GM18867 (cell line): ENCODE data around the gene ST13.
"Not testable (repeated sequence)": the region's sequence is repeated elsewhere in the genome, so short reads cannot be mapped to it uniquely, and the experiment has no call there.

ENCODE experiments used
- ATAC-seq: cut with Tn5 transposase; IDR thresholded peaks from one replicate; pipeline ENCODE4 v1.9.1; 2021; ENCODE audit warnings: mild to moderate bottlenecking, moderate library complexity; ENCODE audit not compliant: unreplicated experiment

Gene ST13

GRCh38 chr22:40844951-40845350 is 11.5 kb downstream of the ST13 start:
- ATAC-seq, result no peak

DNA sequence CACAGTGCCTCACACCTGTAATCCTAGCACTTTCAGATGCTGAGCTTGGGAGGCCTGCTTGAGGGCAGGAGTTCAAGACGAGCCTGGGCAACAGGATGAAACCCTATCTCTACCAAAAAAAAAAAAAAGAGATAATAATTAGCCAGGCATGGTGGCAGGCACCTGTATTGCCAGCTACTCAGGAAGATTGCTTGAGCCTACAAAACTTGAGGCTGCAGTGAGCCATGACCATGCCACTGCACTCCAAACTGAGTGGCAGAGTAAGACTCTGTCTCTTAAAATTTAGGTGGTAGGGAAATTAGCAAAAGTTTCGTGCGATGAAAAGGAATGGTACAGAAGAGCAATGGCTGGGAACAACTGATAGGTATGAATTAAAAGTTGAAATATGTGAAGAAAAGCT is 18.0 kb downstream of the ST13 start:
- ATAC-seq, result no peak

DNA sequence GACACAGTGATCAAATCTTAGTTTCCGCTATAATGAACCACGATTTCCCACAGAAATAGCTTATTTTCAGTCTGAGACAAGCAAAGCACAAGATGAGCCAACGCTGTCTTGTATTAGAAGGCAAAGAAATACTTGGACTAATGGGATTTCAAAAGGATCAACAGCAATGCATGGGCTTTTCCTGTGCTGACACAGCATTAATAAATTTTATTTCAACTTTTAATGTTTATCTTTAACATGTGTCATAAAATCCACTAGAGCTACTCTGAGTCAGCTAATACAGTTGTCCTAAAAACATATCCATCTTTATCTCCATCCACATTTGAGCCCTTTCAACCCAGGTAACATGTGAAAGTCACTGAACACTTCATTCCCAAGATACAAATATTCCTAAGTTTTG is 21.8 kb downstream of the ST13 start:
- ATAC-seq, result no peak

GRCh38 chr22:40829131-40829530 is 27.3 kb downstream of the ST13 start:
- no peak for ATAC-seq

DNA sequence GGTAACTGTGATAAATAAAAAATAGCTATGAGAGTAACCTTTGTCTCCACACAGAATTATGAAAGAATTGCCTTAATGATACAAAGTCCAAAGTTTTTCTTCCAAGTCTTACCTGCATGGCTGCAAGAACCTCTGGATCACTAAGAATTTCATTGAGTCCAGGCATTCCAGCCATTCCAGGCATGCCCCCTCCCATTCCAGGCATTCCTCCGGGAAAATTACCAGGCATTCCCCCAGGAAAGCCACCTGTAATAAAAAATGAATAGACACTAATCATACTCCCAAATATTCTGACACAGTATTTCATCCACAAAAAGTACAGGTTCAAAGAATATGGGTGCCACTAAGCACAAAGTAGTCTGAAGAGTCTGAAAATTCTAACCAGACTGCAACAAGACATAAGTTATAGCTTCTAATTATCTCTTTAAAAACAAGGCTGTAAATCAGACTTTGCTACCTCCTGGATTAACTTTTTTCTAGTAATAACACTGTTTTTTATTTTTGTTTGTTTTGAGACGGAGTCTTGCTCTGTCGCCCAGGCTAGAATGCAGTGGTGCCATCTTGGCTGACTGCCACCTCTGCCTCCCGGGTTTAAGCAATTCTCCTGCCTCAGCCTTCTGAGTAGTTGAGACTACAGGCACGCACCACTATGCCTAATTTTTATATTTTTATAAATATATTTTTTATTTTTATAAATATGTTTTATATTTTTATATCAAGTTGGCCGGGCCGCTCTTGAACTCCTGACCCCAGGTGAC is 29.3 kb downstream of the ST13 start:
- ATAC-seq, result no peak

DNA sequence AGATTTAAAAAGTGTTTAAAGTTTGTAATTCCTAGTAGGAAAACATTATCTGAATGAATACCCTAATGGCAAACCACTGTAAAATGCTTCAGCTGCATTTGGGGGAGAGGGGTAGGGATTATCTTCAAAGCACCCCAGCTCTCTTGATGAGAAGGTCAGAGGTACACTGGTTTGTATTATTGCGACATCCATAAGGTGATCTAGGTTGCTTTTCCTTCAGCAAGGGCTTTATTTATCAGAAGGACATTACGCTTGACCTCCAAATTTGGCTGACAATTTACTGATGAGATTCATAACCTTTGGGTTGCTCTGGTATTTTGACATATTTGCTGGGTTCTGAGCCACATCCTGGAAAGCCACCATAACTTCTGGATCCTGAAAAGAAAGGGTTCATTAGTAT is 30.1 kb downstream of the ST13 start:
- not testable (repeated sequence) for ATAC-seq

- ATAC-seq, result no peak
Measured at GRCh38 chr22:40823426-40823825, 33.0 kb downstream of the ST13 start.

DNA sequence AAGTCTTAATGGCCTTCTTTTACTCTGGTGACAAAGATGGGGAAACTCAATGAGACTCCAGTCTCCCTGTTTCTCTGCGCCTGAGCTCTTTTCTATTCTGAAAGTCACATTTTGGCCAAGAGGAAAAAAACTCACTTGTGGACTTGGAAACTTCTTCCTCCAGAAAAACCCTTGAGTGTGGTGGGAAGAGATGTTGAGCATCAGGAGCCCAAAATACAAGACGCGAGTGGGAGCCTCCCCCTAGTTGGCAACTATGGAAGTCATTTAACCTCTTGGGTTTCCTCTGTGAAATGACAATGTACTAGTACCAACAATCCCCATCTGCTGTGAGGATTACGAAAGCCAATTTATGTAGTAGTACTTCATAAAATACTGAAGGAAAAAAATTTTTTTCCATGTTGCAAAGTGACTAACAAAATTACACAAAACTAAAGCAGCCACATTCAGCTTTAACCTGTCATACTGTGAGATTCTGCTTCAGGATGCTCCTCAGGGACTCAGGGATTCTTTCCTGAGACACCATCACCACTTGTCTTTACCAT is 36.8 kb downstream of the ST13 start:
- no peak for ATAC-seq

- peak; percentile 75 for ATAC-seq
Measured at GRCh38 chr22:40818747-40819598, 37.5 kb downstream of the ST13 start, which contains the start of gene SLC25A17. TSS of gene SLC25A17 (minus strand) at chr22:40819346. CDS start at chr22:40819248, 98 bp downstream.

- ATAC-seq, result no peak
Measured at GRCh38 chr22:40818192-40818746, 38.2 kb downstream of the ST13 start.

DNA sequence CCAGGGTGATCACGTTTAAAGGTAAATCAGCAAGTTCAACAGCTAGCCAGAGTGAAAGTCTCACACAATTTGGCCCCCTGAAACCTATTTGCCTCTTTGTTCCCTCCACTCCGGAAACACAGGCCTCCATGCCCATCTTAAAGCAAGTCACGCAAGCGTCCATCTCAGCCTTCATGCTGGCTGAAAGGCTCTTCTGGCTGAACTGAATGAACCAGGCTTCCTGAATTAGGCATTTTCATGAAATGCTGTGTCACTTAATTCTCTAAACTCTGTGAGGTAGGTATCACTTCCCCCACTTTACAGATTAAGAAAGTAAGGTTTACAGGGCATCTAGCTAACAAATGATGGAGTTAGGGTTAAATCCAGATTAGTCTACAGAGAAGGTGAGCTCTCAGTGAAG is 38.7 kb downstream of the ST13 start:
- ATAC-seq, result no peak

- ATAC-seq, result no peak
Measured at GRCh38 chr22:40813912-40814315, 42.5 kb downstream of the ST13 start.

DNA sequence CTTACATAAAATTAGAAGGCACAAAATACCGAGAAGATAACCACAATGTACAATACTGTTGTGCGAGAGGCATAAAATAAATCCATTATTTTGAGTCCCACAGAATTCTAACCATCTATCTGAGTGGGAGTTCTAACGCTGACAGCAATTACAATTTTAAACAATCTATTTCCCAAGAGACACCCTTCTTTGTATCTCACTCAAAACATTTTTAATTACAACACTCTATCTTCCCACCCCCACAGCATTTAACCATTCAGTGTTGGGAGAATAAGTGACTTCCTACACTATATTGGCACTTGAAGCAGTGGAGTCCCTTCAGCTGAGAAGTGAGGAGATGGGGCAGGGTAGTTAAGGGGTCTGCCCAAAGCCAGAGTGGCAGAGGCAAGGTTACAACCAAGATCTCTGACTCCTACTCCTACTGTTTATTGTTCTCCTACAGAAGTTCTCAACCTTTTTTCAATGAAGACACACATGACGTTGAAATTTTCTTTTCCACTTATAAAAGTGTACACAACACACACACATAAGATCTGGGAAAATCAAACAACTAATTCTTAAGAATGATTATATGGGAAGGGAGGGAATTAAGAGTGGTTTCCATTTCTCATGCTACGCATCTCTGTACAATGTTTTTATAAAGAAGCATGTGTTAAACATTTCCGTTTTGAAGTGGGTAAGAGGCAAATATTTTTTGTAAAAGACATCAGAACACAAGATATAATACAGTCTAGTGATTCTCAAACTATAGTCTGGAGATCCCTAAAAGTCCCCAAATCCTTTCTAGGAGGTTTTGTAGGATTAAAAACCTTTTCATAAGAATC is 48.2 kb downstream of the ST13 start:
- ATAC-seq, result no peak

DNA sequence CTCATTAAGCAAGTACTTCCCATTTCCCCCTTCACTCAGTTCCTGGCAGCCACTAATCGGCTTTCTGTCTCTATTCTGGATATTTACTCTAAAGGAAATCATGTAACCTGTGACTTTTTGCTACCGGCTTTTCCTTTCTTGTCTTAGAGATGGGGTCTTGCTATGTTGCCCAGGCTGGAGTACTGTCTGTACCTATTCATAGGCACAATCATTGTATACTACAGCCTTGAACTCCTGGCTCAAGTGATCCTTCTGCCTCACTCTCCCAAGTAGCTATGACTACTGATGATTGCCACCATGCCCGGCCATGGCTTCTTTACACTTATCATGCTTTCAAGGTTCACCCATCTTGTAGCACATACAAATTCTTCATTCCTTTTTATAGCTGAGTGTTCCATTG is 49.7 kb downstream of the ST13 start:
- ATAC-seq, result no peak

DNA sequence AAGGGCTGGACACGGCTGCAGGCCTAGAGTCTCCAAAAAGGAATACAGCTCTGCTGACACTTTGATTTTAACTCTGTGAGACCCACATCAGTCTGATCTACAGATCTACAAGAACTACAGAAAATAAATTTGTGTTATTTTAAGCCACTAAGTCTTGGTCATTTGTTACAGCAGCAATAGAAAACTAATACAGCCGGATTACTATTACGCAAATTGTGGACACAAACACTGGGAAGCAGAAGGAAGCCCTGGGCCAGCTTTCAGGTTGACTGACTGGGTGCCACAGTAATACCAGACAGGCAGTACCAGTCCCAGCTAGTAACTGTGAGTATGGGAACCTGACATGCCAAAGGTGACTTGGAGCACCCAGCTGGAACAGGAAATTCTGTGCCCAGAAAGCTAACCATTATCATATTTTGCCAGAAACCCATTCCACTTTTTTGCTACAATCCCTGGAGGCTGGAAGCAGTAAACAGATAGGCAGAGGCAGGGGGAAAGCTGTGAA is 50.7 kb downstream of the ST13 start:
- ATAC-seq, result no peak

DNA sequence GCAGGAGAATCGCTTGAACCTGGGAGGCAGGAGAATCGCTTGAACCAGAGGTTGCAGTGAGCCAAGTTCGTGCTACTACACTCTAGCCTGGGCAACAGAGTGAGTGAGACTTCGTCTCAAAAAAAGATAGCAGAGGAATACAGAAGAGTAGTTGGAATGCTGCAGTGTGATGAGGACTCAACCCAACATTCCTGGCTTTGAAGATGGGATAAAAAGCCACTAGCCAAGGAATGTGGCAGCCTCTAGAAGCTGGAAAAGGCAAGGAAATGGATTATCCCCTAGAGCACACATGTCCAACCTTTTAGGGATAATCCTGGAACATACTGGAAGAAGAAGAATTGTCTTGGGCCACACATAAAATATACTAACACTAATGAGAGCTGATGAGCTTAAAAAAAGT is 51.2 kb downstream of the ST13 start:
- no peak for ATAC-seq

DNA sequence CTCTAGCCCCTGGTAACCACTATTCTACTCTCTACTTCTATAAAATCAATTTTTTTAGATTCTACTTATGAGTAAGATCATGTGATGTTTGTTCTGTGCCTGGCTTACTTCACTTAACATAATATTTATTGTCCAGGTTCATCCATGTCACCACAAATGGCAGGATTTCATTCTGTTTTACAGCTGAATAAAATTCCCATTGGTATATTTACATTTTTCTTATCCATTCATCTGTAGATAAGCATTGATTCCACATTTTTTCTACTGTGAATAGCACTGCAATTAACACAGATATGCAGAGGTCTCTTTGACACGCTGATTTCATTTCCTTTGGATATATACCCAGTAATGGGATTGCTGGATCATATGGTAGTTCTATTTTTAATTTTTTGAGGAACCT is 53.1 kb downstream of the ST13 start:
- no peak for ATAC-seq

- no peak for ATAC-seq
Measured at GRCh38 chr22:40799008-40799407, 57.4 kb downstream of the ST13 start.

- no peak for ATAC-seq
Measured at GRCh38 chr22:40797427-40797826, 59.0 kb downstream of the ST13 start.

DNA sequence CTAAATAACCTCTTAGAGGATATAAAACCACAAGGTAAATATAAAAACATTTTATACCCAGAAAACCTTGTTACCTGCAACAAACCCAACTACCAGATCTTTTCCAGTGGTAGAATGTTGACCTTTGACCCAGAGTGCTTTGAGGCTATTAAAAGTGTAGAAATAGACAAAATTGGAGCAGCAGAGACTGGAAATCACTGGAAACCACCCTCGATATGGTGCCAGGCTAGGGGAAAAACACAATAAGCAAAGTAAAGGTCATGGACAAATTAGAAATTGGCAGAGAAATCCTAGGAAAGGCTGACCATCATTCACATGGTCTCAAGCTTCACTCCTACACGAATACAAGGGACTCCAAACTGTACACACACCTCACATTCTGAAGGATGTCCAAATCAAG is 64.0 kb downstream of the ST13 start:
- no peak for ATAC-seq

- no peak for ATAC-seq
Measured at GRCh38 chr22:40791241-40791640, 65.2 kb downstream of the ST13 start.
